ENCODE results near the gene AMY2B.

- TF ChIP-seq CTCF (IDR thresholded peaks at IDR 0.05) (no peak), POLR2AphosphoS5 (IDR thresholded peaks at IDR 0.05) (no peak)
These were observed 11.1 kb downstream of the AMY2B start for GRCh38 chr1:103582464-103582863.
